GM12878 (cell line): ENCODE measurements around the gene NPAS3. TPM values are rescaled to one million over a fixed set of nuclear protein-coding genes. Genes with fewer than 3 reads are reported as not detected.

ENCODE experiments used
- ATAC-seq: fragments of 200-7000 bp; cut with Tn5 transposase; 3 replicates; pipeline ENCODE4 v1.9.1; 2020; ENCODE audit warnings: mild to moderate bottlenecking, moderate library complexity
- BruUV-seq: library from RNA; stranded (reverse); fragments of 400-500 nt; replicated peaks from 2 replicates; lab custom pipeline; 2021; lab: Mats Ljungman, UMichigan
- CTCF ChIA-PET: fragments of 300-600 bp; sonication (Branson Sonifier 250); formaldehyde crosslinking; extraction: SDS; loops from one replicate; lab custom pipeline; 2021; ENCODE audit warnings: inconsistent platforms; lab: Yijun Ruan, JAX
- POLR2A ChIA-PET: fragments of 350-600 bp; formaldehyde crosslinking; extraction: SDS; loops from one replicate; lab custom pipeline; 2021; ENCODE audit warnings: inconsistent platforms; lab: Charles Lee
- RAD21 ChIA-PET: fragments of 300-600 bp; sonication (Branson Sonifier 250); formaldehyde crosslinking; loops from one replicate; lab custom pipeline; 2023; ENCODE audit warnings: antibody characterized with exemption; ENCODE audit not compliant: unreplicated experiment; lab: Charles Lee
- SMC1A ChIA-PET: fragments of 300-600 bp; sonication (Branson Sonifier 250); formaldehyde crosslinking; loops from one replicate; lab custom pipeline; 2023; ENCODE audit not compliant: unreplicated experiment, uncharacterized antibody; lab: Charles Lee
- DNase-seq: peaks from one replicate; pipeline ENCODE4 v3.0.0-alpha.2; 2011; ENCODE audit warnings: low read depth, low spot score
- FAIRE-seq: peaks from 3 replicates; lab custom pipeline; 2011; peaks lifted over from hg19 to GRCh38; lab: Jason Lieb, UNC
- H2AFZ ChIP-seq: 2 replicates; pipeline ENCODE4 v1.6.0; 2011; ENCODE audit warnings: low read depth, low read length, control low read depth; ENCODE audit not compliant: control insufficient read depth
- H3K27ac ChIP-seq: 2 replicates; pipeline ENCODE4 v1.5.1; 2011; ENCODE audit warnings: control low read depth; ENCODE audit not compliant: control insufficient read depth, insufficient read depth
- H3K27me3 ChIP-seq, 2 experiments: replicated peaks in 1 of 2; 2 replicates each; pipeline versions ENCODE4 v1.6.0 to v1.6.1; 2011; ENCODE audit warnings: low read length in 1 of 2; ENCODE audit not compliant: control insufficient read depth in 2 of 2, insufficient read depth in 2 of 2
- H3K36me3 ChIP-seq, 2 experiments: 2 replicates each; pipeline ENCODE4 v1.5.1; 2011; ENCODE audit warnings: low read length in 1 of 2; ENCODE audit not compliant: control insufficient read depth in 2 of 2, insufficient read depth in 2 of 2
- H3K4me1 ChIP-seq: 2 replicates; pipeline ENCODE4 v1.6.1; 2011; ENCODE audit warnings: mild to moderate bottlenecking, low read length, moderate library complexity, mixed read lengths; ENCODE audit not compliant: control insufficient read depth, insufficient read depth
- H3K4me2 ChIP-seq: 2 replicates; pipeline ENCODE4 v1.6.0; 2011; ENCODE audit warnings: control low read depth; ENCODE audit not compliant: control insufficient read depth, insufficient read depth
- H3K4me3 ChIP-seq: fragments of 200-600 bp; sonication (generic); 2 replicates; pipeline ENCODE4 v1.5.1; 2016
- H3K79me2 ChIP-seq: 2 replicates; pipeline ENCODE4 v1.6.0; 2011; ENCODE audit warnings: low read length; ENCODE audit not compliant: control insufficient read depth, insufficient read depth
- H3K9ac ChIP-seq: 2 replicates; pipeline ENCODE4 v1.8.0; 2011; ENCODE audit warnings: low read length, control low read depth, mixed read lengths; ENCODE audit not compliant: control insufficient read depth, insufficient read depth
- H3K9me3 ChIP-seq: replicated peaks from 3 replicates; pipeline ENCODE4 v1.5.1; 2011; ENCODE audit warnings: mild to moderate bottlenecking, low read length; ENCODE audit not compliant: control insufficient read depth, insufficient read depth
- H4K20me1 ChIP-seq: 2 replicates; pipeline ENCODE4 v1.6.0; 2011; ENCODE audit not compliant: control insufficient read depth, insufficient read depth
- BACH1 ChIP-seq: fragments of 450-650 bp; IDR thresholded peaks from 2 replicates; pipeline ENCODE4 v1.6.1; 2017; ENCODE audit warnings: mild to moderate bottlenecking, borderline replicate concordance
- CHD4 ChIP-seq: fragments of 200-600 bp; sonication (generic); IDR thresholded peaks from 2 replicates; pipeline ENCODE4 v1.6.1; 2016; ENCODE audit warnings: mild to moderate bottlenecking
- IRF5 ChIP-seq: fragments of 450-650 bp; IDR thresholded peaks from 2 replicates; pipeline ENCODE4 v1.6.1; 2017; ENCODE audit warnings: borderline replicate concordance
- JUNB ChIP-seq: IDR thresholded peaks from 2 replicates; pipeline ENCODE4 v1.6.1; 2016; ENCODE audit warnings: antibody characterized with exemption, mild to moderate bottlenecking
- JUND ChIP-seq: IDR thresholded peaks from 2 replicates; pipeline ENCODE4 v1.6.1; 2012; ENCODE audit warnings: low read depth, mild to moderate bottlenecking, low read length, improper control_type of control experiment, moderate library complexity
- KLF5 ChIP-seq: fragments of 450-650 bp; IDR thresholded peaks from 2 replicates; pipeline ENCODE4 v1.6.1; 2014; ENCODE audit warnings: mild to moderate bottlenecking; ENCODE audit not compliant: partially characterized antibody
- MXI1 ChIP-seq: fragments of 150-350 bp; IDR thresholded peaks from 2 replicates; pipeline ENCODE4 v1.6.1; 2011; ENCODE audit warnings: low read depth, mild to moderate bottlenecking, inconsistent platforms, low read length, improper control_type of control experiment
- NFYB ChIP-seq: IDR thresholded peaks from 2 replicates; pipeline ENCODE4 v1.6.1; 2011; ENCODE audit warnings: low read depth, mild to moderate bottlenecking, low read length, improper control_type of control experiment, moderate library complexity; ENCODE audit not compliant: insufficient read depth
- STAT1 ChIP-seq: fragments of 450-650 bp; conservative IDR thresholded peaks from 2 replicates; pipeline ENCODE4 v1.6.1; 2014; ENCODE audit warnings: antibody characterized with exemption, mild to moderate bottlenecking
- TCF12 ChIP-seq: IDR thresholded peaks from 2 replicates; pipeline ENCODE4 v1.6.1; 2011; ENCODE audit warnings: low read depth, mild to moderate bottlenecking, low read length
- YBX1 ChIP-seq: fragments of 450-650 bp; IDR thresholded peaks from 2 replicates; pipeline ENCODE4 v1.6.1; 2016; ENCODE audit warnings: antibody characterized with exemption
- ZZZ3 ChIP-seq: IDR thresholded peaks from 2 replicates; pipeline ENCODE4 v1.6.1; 2011; ENCODE audit warnings: low read depth; ENCODE audit not compliant: control insufficient read depth, insufficient read length
- WGBS: methylation state at CpG from one replicate; pipeline ENCODE4 v1.1.6; 2016; ENCODE audit warnings: low lambda C conversion rate; ENCODE audit not compliant: insufficient replicate concordance, insufficient coverage; ENCODE audit errors: missing lambda C conversion rate; 5-methylcytosine and 5-hydroxymethylcytosine counted together
- in situ Hi-C: fragments of 300-500 bp; cut with MboI; formaldehyde crosslinking; loops from 9 replicates; pipeline ENCODE4 v1.14.3; 2018; ENCODE audit warnings: mixed read lengths
- intact Hi-C: fragments of 100-400 bp; cut with micrococcal nuclease; formaldehyde crosslinking; loops from one replicate; pipeline ENCODE4 v1.14.2; 2022; ENCODE audit not compliant: unreplicated experiment
- polyA plus RNA-seq, 11 experiments: library from polyadenylated mRNA; depleted of rRNA in 4 of 11; unstranded in 6 of 11; stranded (reverse) in 5 of 11; fragments of >200 nt; fragmentation: Nextera tagmentation in 4 of 11; fragmentation: Illumina TruSeq in 1 of 11; extraction: Ambion mirVana in 4 of 11; extraction: Trizol in 1 of 11; gene quantifications; 1 replicate in 1 of 11; 2 replicates in 10 of 11; pipeline versions ENCODE4 v1.2.1 to v1.2.3, GENCODE V29; 2011 to 2016; ENCODE audit warnings: inconsistent platforms in 2 of 11, missing spikeins in 2 of 11, low read depth in 1 of 11
- total RNA-seq, 4 experiments: library from RNA; depleted of rRNA in 3 of 4; stranded (reverse); fragments of >200 nt in 3 of 4; fragmentation: Illumina TruSeq in 1 of 4; extraction: Trizol in 1 of 4; gene quantifications; 2 replicates each; pipeline versions ENCODE4 v1.2.1 to v1.2.3, GENCODE V29; 2013 to 2021
- TF ChIP-seq, protein P1 (sequence below): IDR thresholded peaks from 2 replicates; pipeline ENCODE4 v1.6.1; 2011; ENCODE audit warnings: mild to moderate bottlenecking, low read depth, low read length, moderate library complexity; ENCODE audit not compliant: insufficient replicate concordance

Gene NPAS3
- total and polyA plus RNA-seq, 10 of the 15 experiments (the other 5 are each of a cell fraction or from before 2014, with no cell fraction given), result under 0.01 to 2.7 (median 0.03) TPM; not detected in 6

- TF ChIP-seq IRF5 (no peak), YBX1 (no peak), MXI1 (no peak), KLF5 (no peak), STAT1 (no peak)
- TF ChIP-seq, protein P1, sequence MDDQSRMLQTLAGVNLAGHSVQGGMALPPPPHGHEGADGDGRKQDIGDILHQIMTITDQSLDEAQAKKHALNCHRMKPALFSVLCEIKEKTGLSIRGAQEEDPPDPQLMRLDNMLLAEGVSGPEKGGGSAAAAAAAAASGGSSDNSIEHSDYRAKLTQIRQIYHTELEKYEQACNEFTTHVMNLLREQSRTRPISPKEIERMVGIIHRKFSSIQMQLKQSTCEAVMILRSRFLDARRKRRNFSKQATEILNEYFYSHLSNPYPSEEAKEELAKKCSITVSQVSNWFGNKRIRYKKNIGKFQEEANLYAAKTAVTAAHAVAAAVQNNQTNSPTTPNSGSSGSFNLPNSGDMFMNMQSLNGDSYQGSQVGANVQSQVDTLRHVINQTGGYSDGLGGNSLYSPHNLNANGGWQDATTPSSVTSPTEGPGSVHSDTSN, result no peak
- TF ChIP-seq, all 136 proteins: peak for 0
These were observed 454.7 kb downstream of the NPAS3 start (continued) for GRCh38 chr14:33393231-33393894.

- FAIRE-seq (no peak), DNase-seq (no peak), ATAC-seq (no peak)
- in situ Hi-C loops, result no loop called here
- intact Hi-C loops, result no loop called here
- Histone ChIP-seq H3K4me1 (no peaks in the 10 kb centered on the region), H3K79me2 (no peaks in the 10 kb centered on the region), H3K36me3 (no peaks in the 10 kb centered on the region), H3K9me3 (no peaks in the 10 kb centered on the region), H4K20me1 (no peaks in the 10 kb centered on the region), H2AFZ (no peak overlapping the region), H3K27ac (no peak overlapping the region), H3K4me2 (no peak overlapping the region), H3K9ac (no peak overlapping the region), H3K27me3 (no peaks in the 10 kb centered on the region), H3K4me3 (no peak overlapping the region)
- TF ChIP-seq TCF12 (no peak), JUNB (no peak), BACH1 (no peak), JUND (no peak), NFYB (no peak), CHD4 (no peak), ZZZ3 (no peak)
- SMC1A ChIA-PET, result no interaction called here
- WGBS, result 31% methylated on average over 3 of the region's 3 CpGs
- CTCF ChIA-PET, result no interaction called here
- RAD21 ChIA-PET, result interaction anchor here (1.3 to 1.7 kb wide), 2 partner anchors 12 to 19 kb away, joined by 3 to 4 read pairs; no protein-coding TSS in a partner anchor
- POLR2A ChIA-PET, result no interaction called here
- BruUV-seq, result no TSS peak
These were observed 455.3 kb downstream of the NPAS3 start for GRCh38 chr14:33393895-33394368.
